Astrocyte (in vitro differentiated cells and primary cell): ENCODE data around the gene PNKD. TPM values are rescaled to one million over a fixed set of nuclear protein-coding genes. Genes with fewer than 3 reads are reported as not detected.
A peak's percentile ranks its signal among the peaks of the same experiment; 100 is the strongest.

Experiments used
- DNase-seq: peaks from one replicate; pipeline ENCODE4 v3.0.0-alpha.2; 2010; ENCODE audit warnings: low read depth
- FAIRE-seq: peaks from 2 replicates; lab custom pipeline; 2011; peaks lifted over from hg19 to GRCh38; lab: Jason Lieb, UNC
- H2AFZ ChIP-seq: 2 replicates; pipeline ENCODE4 v1.6.0; 2012; ENCODE audit warnings: low read depth, low read length, inconsistent platforms
- H3K27ac ChIP-seq: 2 replicates; pipeline ENCODE4 v1.5.1; 2011; ENCODE audit warnings: low read depth, low read length, inconsistent platforms
- H3K27me3 ChIP-seq: 2 replicates; pipeline ENCODE4 v1.6.0; 2011; ENCODE audit warnings: low read length, inconsistent platforms; ENCODE audit not compliant: insufficient read depth
- H3K36me3 ChIP-seq: 2 replicates; pipeline ENCODE4 v1.5.1; 2011; ENCODE audit warnings: low read length, inconsistent platforms; ENCODE audit not compliant: insufficient read depth
- H3K4me1 ChIP-seq: 2 replicates; pipeline ENCODE4 v1.5.1; 2011; ENCODE audit warnings: low read length, inconsistent platforms; ENCODE audit not compliant: insufficient read depth
- H3K4me2 ChIP-seq: 2 replicates; pipeline ENCODE4 v1.6.0; 2012; ENCODE audit warnings: low read length, inconsistent platforms
- H3K4me3 ChIP-seq: 2 replicates; pipeline ENCODE4 v1.5.1; 2011; ENCODE audit warnings: low read depth, mild to moderate bottlenecking, low read length, inconsistent platforms; ENCODE audit not compliant: insufficient read depth
- H3K79me2 ChIP-seq: 2 replicates; pipeline ENCODE4 v1.6.0; 2012; ENCODE audit warnings: mild to moderate bottlenecking, low read length, inconsistent platforms; ENCODE audit not compliant: insufficient read depth
- H3K9ac ChIP-seq: 2 replicates; pipeline ENCODE4 v1.6.0; 2012; ENCODE audit warnings: mild to moderate bottlenecking, low read length, inconsistent platforms
- H3K9me3 ChIP-seq: 2 replicates; pipeline ENCODE4 v1.5.1; 2012; ENCODE audit warnings: low read depth, mild to moderate bottlenecking, low read length, inconsistent platforms; ENCODE audit not compliant: insufficient read depth
- H4K20me1 ChIP-seq: 2 replicates; pipeline ENCODE4 v1.6.0; 2012; ENCODE audit warnings: low read length, inconsistent platforms; ENCODE audit not compliant: insufficient read depth
- H3K27ac Mint-ChIP-seq: one replicate; pipeline ENCODE4 v1.8.0; 2021; ENCODE audit warnings: mild to moderate bottlenecking, mixed read lengths; ENCODE audit not compliant: unreplicated experiment
- H3K27me3 Mint-ChIP-seq: one replicate; pipeline ENCODE4 v1.8.0; 2021; ENCODE audit warnings: low read depth, mixed read lengths; ENCODE audit not compliant: unreplicated experiment
- H3K36me3 Mint-ChIP-seq: one replicate; pipeline ENCODE4 v1.8.0; 2021; ENCODE audit warnings: low read depth, mixed read lengths; ENCODE audit not compliant: unreplicated experiment
- H3K4me1 Mint-ChIP-seq: one replicate; pipeline ENCODE4 v1.8.0; 2021; ENCODE audit warnings: low read depth, mixed read lengths; ENCODE audit not compliant: unreplicated experiment
- H3K4me3 Mint-ChIP-seq: one replicate; pipeline ENCODE4 v1.8.0; 2021; ENCODE audit warnings: mild to moderate bottlenecking, moderate library complexity, mixed read lengths; ENCODE audit not compliant: unreplicated experiment
- H3K9me3 Mint-ChIP-seq: one replicate; pipeline ENCODE4 v1.8.0; 2021; ENCODE audit warnings: mild to moderate bottlenecking, mixed read lengths; ENCODE audit not compliant: unreplicated experiment
- CTCF ChIP-seq: IDR thresholded peaks from 2 replicates; pipeline ENCODE4 v1.5.1; 2011; ENCODE audit warnings: low read depth, mild to moderate bottlenecking, inconsistent platforms, low read length, moderate library complexity; ENCODE audit not compliant: insufficient read depth
- EZH2 ChIP-seq: IDR thresholded peaks from 2 replicates; pipeline ENCODE4 v1.6.1; 2012; ENCODE audit warnings: mild to moderate bottlenecking, low read length, inconsistent platforms; ENCODE audit not compliant: insufficient read depth
- total RNA-seq: library from RNA; stranded (reverse); gene quantifications from 2 replicates; pipeline ENCODE4 v1.2.1, GENCODE V29; 2021

PNKD gene
- total RNA-seq, 1 donor from 2014 or later = 40.9 TPM

GRCh38 chr2:218286570-218287459, 16.5 kb downstream of the PNKD start:
- Mint-ChIP-seq H3K4me3 (peak overlapping the region; percentile 66), H3K27ac (peak overlapping the region; percentile 98), H3K4me1 (peaks cover 50% of the 10 kb centered on the region), H3K27me3 (no peaks in the 10 kb centered on the region), H3K9me3 (no peaks in the 10 kb centered on the region), H3K36me3 (peaks cover 2% of the 10 kb centered on the region)
- Histone ChIP-seq H3K4me1 (peaks cover 76% of the 10 kb centered on the region), H4K20me1 (peaks cover 21% of the 10 kb centered on the region), H3K9me3 (no peaks in the 10 kb centered on the region), H3K79me2 (peaks cover 80% of the 10 kb centered on the region), H3K9ac (peak overlapping the region; percentile 90), H3K27ac (peak overlapping the region; percentile 100), H3K36me3 (no peaks in the 10 kb centered on the region), H3K4me2 (peak overlapping the region; percentile 81), H3K27me3 (no peaks in the 10 kb centered on the region), H2AFZ (peak overlapping the region; percentile 69), H3K4me3 (peak overlapping the region; percentile 48)
- DNase-seq (peak; percentile 95), FAIRE-seq (no peak)
- no peak for TF ChIP-seq EZH2
- TF ChIP-seq CTCF = no peak

GRCh38 chr2:218289639-218290315, 19.5 kb downstream of the PNKD start:
- Histone ChIP-seq H3K27ac (no peak overlapping the region), H3K79me2 (peaks cover 63% of the 10 kb centered on the region)

More at GRCh38 chr2:218289639-218290315, 19.5 kb downstream of the PNKD start:
- Histone ChIP-seq H3K9ac (peak overlapping the region; percentile 12), H2AFZ (no peak overlapping the region), H3K4me1 (peaks cover 56% of the 10 kb centered on the region), H3K4me2 (peak overlapping the region; percentile 94), H3K36me3 (no peaks in the 10 kb centered on the region), H3K9me3 (no peaks in the 10 kb centered on the region), H3K4me3 (peak overlapping the region; percentile 14), H4K20me1 (peaks cover 4% of the 10 kb centered on the region), H3K27me3 (no peaks in the 10 kb centered on the region)
- H3K4me3 Mint-ChIP-seq = peak overlapping the region; percentile 62
- TF ChIP-seq CTCF (no peak), EZH2 (no peak)
- peaks cover 2% of the 10 kb centered on the region for H3K36me3 Mint-ChIP-seq
- no peak for FAIRE-seq
- peak; percentile 59 for DNase-seq
- no peaks in the 10 kb centered on the region for H3K9me3 Mint-ChIP-seq
- H3K27ac Mint-ChIP-seq = peak overlapping the region; percentile 59
- peaks cover 37% of the 10 kb centered on the region for H3K4me1 Mint-ChIP-seq
- no peaks in the 10 kb centered on the region for H3K27me3 Mint-ChIP-seq
